Stimulated activated CD8-positive, alpha-beta memory T cell treated with anti-CD3 and anti-CD28 coated beads, Interleukin-7, amount 100 ng/mL, for 4 hours (primary cell): ENCODE measurements around the gene TMPRSS6.

Experiments
- DNase-seq, 2 donors: peaks; one replicate each; pipeline ENCODE4 v3.0.0-alpha.2; 2020; ENCODE audit warnings: low read depth in 2 of 2

Gene TMPRSS6

DNA sequence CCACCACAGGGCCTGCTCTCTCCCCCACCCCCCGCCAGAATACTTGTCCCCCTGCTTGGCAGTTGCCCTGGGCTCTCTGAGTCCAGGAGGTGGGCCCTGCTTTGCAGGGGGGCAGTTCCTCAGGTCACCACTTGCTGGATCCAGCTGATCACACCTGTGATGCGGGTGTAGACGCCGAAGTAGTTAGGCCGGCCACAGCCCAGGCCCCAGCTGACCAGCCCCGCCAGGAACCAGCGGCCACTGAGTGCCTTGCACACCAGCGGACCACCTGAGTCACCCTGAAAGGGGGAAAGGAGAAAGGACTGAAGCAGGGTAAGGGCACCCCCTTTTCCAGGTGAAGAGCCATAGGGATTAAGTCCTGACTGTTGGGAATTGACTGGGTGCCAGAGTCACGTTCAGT, 43.6 kb downstream of the TMPRSS6 start:
- no peak for DNase-seq

DNA sequence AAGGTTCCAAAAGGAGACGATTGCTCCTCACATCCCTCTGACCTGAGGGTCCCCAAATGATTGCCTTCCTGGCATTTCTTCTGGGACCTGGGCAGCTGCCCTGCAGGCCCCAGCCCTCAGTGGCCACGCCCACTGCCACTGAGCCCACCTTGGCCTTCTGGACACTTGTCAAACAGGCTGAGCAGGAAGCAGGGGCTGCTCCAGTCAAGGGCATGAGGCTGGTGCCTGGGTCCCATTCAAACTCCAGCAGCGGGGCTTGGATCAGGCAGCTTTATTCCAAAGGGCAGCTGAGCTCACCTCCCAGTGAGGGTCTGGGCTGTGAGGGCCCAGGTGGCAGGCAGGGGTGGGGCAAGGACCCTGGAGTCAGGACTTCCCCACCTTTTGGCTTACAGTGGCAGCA, 44.3 kb downstream of the TMPRSS6 start:
- DNase-seq: no peak

DNA sequence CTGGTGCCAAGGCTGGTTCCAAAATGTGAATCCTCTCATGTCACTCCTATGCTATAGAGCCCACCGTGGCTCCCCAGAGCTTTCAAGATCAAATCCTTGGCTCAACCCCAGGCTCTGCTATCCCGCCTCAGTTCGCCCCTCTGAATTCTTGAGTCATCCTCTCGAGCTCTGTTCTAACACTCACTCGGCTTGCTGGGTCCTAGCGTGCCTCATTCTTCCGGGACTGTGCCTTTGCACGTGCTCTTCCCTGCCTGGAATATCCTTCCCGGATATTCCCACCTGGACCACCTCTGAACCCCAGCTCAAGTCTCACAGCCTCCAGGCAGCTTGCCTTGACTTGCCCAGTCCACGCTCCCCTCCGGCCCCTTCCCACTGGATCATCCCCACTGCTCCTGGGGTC, 45.0 kb downstream of the TMPRSS6 start:
- no peak for DNase-seq

DNA sequence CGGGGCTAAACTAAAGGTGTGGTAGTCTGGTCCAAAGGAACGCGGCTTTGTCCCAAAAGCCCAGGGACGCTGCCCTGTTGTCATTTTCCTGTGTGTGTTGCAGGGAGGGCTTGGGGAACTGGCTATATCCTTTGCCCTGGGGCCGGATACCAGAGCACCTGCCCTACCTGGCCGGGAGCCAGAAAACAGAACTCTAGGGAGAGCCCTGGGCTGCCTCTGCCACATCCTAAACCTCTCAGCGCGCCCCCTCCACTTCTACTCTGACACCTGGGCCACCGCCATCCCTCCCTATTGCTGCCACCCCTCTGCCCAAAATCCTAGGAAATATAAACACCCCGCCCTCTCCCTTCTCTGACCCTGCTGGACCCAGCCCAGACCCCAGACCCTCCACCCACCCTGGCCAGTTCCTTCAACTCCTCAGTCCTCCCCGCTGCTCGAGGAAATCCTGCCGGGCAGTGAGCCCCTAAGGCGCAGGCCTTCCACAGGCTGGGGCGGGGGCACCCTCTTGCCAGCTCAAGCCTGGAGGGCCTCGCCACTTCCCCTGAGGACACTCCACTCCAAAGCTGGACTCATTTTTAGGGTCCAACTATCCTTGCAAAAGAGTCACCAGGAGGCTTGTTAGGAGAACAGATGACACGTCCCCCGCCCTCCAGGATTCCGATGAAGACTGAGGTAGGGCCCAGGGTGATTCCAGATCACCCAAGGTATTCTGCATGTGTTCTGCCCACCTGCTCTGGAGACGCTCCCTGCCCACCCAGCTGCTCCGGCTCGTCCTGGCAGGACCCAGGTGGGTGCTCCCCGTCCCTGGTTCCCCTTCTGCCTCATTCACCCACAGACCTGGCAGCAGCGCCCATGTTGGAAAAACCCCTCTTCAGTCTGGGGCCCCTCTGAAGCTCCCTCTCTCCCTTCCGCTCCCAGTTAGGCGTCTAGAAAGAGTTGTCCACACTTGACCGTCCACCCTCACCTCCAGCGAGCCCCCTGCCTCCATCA, 45.8 kb downstream of the TMPRSS6 start:
- DNase-seq: no peak

DNA sequence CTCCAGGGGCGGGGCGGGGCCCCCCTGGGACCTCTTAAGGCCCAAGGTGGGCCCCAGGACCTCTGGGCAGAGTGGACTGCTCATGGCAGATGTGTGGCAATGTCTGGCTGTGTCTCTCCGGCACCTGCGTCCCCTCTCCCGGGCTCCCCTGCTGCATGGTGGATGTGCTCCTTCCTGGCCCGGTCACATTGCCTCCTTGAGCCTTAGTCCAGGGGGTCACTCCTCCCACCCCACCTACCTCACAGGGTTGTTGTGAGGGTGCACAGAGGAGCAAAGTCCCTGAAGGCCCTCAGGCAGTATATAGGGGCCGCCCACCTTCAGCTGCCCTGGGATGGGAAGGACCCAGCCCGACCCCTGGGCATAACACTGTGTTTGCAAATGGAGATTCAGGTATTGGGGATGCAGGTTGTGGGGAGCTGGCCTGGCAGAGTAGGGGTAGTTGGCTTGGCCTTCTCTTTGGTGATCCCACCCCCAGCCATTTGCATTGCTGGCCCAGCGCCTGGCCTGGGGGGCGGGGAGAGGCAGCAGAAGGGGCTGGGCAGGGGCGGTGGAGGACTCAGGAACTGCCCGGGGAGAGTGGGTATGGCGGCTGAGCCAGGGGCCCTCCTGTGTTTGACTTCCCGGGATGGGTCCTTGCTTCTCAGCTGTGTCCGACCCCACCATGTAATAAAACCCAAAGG, 46.7 kb downstream of the TMPRSS6 start:
- no peak for DNase-seq

DNA sequence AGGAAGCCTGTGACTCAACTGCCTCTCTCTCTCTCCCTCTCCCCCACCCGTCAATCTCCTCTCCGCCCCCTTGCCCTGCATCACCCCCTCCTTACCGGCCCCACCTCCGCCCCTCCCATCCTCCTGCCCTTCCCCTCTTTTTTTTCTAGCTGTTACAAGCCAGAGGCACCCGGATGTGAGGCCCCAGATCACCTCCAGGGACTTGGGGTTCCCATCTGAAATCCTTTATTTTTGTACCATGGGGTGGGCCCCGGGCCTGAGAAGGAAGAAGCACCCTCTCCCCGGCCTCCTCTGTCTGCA, 47.2 kb downstream of the TMPRSS6 start:
- DNase-seq: no peak

DNA sequence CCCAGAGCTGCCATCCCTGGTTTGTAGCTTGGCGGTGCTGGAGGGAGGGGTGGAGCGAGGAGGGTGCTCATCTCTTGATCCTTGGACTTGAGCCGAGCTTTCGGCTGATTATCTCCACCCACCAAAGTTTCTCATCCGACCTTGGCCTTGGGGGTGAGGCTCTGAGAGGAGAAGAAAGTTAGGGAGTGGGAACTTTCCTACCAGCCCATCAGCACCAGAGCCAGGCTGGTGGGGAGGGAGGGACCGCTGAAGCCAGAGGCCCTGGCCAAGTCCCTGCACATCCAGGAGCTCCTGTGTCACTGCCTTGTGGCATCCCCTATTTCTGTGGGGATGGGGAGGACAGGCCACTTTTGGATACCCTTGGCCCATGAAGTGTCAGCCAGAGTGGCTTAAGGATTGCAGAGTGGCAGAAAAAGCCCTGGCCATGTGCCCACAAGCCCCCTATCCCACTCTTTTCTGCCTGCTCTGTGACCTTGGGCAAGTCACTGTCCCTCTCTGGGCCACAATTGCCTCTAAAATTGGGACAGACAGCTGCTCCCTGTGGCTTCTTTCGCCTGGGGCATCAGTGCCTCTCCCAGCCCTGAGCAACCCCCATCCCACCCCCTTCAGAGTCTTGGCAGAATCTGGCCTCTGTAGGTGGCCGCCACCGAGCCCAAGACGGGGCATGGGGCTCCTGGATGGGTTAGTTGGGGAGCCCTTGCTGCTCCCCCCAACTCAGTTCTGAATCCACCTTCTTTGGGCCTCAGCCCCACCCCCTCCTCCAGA, 47.7 kb downstream of the TMPRSS6 start:
- DNase-seq: no peak

DNA sequence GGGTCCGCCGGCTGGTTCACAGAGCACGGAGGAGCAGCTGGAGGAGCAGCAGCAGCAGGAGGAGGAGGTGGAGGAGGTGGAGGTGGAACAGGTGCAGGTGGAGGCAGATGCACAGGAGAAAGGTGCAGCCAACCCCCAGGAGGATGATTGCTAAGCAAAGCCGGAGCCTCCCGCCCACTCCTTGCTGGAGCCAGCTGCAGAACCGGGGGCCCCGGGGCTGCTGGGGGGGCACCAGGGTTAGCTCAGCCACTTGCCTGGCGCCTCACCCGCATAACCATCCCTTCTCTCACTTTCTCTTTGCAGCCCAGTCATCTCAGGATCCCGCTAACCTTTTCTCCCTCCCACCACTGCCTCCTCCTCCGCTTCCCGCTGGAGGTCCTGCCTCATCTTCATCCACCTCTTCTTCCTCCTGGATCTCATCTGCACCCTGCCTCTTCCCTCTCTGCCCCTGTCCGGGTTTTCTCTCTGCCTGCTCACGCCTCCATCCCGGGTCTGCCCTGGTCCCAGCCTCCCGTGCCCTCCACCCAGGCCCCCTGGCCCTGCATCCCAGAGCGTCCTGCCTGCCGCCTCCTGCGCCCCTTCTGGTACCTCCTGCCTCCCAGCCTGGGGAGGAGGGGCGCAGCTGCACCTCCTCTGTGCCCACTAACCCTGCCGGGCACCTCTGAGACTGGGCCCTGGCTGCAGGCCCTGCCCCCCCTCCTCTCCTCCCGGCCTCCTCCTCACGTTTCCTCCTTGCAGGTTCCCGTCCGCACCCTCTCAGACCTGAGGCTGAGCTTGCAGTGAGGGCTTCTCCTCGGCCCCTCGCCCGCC, 48.5 kb downstream of the TMPRSS6 start:
- no peak for DNase-seq

DNA sequence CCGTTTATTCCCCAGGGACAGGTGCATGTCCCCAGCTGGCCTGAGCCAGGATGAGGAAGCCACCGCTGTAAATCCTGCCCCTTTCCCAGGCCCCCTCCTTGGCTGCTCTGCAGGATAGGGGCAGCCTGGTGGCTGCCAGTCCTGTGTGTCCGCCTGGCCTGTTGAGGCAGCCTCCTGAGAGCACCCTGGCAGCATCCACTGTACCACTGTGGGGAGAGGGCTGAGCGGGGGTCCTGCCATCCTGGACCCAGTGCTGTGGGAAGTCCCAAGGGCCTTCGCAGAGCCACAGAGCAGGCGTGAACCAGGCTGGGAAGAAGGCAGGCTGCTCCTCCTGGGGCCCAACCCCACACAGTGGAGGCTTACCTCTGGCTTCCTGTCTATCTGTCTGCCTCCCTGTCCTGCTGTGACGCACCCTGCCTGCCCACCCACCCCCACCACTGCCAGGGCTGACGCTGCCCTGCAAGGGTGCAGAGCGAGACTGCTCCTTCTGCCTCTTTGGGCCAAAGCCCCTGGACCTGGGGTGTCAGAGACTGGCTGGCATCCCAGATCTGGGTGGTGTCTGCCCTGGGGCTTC, 49.5 kb downstream of the TMPRSS6 start:
- no peak for DNase-seq

DNA sequence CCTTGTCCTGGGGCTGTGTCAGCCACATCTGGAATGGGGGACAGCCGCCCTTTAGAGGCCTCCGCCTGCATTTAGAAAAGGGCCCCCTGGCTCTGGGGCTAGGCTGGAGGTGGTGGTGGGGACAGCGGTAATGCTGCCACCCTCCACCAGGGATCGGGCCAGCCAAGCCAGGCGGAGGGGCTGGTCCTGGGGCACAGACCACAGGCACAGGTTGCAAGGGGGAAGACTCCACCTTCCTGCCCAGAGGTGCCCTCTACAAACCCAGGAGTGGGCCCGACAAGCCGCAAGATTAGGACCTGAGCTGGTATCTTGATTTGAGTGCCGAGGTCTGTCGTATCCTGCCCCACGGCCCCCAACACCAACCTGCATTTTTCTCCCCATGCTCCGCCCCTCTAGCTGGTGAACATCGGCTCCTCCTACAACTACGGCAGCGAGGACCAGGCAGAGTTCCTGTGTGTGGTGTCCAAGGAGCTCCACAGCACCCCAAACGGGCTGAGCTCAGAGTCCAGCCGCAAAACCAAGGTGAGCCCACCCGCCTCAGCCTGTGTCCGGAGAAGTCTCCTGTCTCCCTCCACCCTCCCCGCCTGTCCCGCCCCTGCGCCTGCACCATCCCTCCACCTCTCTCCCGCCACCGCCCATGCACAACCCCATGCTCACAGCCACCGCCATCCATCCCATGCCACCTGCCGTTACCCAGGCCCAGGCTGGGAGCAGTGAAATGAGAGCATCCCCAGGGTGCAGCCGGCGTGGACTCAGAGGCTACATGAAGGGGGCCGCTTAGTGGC, 50.4 kb downstream of the TMPRSS6 start:
- no peak for DNase-seq

DNA sequence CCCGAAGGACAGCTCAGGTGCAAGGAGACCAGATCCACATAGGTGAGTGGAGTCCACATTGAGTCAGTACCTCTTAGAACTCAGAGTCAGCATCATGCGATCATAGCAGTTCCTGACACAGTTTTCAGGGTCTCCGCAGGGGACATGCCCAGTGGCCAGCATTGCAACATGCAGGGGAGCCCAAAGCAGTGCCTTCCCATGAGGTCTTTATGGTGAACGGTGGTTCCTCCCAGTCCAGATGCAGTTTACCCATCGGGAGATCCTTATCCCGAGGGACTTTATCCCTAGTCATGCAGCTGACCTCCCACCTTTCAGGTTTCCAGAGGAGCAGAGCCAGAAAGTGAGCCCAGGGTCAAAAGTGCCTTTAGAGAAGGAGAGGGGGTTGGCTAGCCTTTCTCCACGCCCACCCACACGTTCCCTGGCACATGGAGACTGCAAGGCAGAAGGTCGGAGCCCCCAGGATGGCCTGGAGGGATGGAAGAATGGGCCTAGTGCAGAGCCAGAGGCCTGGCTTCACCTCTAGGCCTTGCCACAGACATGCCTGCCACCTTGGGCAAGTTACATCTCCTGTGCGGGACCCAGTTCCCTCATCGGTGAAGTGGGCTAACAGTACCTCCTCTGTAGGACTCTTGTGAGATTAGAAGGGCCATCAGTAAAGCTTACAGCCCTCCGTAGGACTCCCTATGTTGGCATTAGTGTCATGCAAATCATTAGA, 51.6 kb downstream of the TMPRSS6 start:
- no peak for DNase-seq

DNA sequence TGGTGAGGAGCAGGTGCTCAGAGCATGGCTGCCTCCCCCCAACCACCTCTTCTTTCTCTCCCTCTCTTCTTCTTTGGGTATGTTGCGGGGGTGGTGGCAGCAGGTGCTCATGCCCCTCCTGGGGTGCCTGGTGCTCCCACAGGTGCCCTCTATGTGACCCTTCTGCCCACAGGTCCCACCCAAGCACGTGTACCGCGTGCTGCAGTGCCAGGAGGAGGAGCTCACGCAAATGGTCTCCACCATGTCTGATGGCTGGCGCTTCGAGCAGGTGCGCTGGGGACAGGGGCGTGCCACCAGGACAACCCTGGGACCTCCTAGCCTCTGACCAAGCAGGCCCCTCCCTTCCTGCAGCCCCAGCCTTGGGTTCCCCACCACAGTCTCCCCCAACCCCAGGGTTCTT, 52.3 kb downstream of the TMPRSS6 start:
- DNase-seq: no peak

DNA sequence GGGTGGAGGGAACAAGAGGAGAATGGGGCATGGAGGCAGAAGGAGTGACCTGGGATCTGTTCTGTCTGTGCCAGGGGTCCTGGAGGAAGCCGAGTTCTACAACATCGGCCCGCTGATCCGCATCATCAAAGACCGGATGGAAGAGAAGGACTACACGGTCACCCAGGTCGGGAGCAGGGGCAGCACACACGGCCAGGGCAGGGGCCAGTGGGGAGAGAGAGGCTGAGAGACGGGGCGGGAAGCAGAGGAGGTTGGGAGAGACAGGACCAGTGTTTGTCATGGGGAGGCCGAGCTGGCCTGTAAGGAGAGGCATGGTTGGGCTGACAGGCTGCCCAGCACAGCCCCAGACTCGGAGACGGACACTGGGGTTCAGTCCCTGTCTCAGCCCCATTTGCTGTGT, 53.3 kb downstream of the TMPRSS6 start:
- no peak for DNase-seq

DNA sequence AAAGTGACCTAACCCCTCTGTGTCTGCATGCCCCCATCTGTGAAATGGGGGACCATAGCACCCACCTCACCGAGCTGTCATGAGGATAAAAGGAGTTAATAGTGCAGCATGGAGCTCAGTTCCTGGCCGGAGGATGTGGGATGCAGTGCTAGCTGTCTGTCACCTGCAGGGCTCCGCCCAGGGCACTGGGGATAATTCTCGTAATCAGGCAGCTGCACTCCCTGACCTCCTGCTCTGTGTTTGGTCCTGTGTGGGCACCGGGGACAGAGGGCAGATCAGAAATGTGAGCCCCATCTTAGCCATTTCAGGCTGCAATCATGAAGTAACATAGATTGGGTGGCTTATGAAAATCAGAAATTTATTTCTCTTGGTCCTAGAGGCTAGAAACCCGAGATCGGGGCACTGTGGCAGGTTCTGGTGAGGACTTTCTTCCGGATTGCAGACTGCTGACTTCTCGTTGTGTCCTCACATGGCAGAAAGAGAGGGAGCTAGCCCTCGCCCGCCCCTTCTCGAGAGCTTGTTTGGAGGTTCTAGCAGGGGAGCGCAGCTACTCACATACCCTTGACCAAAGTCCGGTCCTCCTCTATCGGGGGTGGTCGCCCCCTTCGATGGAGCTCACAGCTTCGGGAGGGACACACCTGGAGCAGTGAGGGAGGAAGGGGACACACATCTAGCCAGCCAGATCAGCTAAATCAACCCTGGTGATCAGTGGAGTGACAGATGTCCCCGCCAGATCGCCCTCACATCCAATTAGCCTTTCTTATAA, 54.7 kb downstream of the TMPRSS6 start:
- DNase-seq: no peak

DNA sequence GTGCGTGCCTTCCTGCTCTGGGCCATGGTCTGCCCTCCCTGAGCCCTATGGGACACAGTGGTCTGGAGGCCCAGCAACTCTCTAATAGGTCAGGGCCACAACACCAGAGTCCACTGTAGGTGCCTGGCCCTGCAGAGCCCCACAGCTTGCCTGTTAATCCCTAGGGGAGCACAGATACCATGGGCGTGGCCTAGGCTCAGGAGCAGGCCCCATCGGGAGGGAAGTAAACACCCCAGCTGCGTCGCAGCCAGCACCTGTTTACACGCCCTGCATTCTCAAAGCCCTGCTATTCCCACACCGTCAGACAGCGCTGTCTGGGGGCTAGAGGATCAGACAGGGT, 55.5 kb downstream of the TMPRSS6 start:
- DNase-seq: no peak

DNA sequence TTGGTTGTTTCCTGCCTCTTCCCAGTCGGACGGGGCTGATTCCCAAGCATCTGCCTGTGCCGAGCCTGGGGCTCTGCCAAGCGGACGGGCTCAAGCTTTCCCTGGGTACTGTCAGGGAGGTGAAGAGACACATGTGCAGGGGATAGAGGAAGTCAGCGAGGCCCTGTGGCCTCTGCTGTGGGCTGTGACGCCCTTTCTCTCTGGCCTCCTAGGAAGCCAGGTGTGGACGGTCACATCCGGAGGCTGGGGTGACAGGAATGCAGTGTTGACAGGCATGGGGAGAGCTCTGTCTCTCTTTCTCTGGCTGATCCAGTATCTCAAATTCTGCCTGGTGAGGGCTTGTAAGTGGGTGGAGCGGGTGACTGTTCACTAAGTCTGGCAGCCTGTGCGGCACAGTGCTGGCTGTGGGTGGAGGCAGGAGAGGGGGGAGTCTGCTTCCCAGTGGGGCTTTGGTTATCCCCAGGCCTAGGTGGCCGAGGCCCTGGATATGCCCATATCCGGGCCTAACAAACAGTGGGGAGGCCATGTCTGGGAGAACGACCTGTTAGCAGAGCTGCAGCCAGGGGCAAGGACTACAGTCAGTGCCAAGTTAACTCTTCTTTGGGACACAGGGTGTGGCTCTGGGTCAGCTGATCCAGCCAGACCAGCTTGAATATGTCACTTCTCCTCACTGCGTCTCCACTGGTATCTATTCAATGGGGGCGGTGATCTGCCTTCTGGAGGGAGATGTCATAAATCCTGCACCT, 56.0 kb downstream of the TMPRSS6 start:
- no peak for DNase-seq

DNA sequence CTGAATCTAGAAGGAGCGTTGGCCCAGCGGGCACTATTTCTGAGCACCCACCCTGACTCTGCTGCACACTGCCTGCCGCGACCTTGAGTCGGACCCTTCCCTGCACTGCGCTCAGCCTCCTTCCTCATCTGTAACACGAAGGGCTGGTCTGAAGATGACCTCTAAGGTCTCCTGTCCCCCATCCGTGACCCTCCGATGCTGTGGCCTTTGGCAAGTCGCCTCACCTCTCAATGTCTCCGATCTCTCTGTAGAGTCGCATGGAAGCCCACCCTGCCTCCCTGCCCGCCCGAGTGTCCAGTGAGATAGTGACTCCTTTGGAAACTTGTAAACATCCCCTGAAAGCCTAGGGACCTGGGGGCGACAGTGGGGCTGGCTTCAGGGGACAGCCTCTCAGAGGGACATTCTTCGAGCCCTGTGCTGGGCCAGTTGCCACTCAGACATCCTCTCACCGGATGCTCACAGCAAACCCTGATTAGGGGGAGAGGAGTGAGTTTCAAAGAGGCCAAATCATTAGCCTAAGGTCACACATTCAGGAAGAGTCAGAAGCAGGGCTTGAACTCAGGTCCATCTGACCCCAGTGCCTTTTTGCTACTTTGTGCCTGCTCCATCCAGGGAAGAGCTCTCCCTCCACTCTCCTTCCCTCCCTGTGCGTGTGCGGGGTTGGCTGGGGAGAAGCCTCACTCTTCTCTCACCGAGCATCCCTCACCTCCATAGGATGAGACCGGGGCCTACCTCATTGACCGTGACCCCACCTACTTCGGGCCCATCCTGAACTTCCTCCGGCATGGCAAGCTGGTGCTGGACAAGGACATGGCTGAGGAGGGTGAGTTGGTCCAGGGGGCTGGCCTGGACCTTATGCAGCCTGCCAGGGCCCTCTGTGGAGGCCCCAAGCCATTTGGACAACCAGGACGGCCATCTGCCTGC, 56.9 kb downstream of the TMPRSS6 start:
- DNase-seq: no peak
